Measurements from ENCODE around the gene KLC3.
"Not testable (repeated sequence)": the region's sequence is repeated elsewhere in the genome, so short reads cannot be mapped to it uniquely, and the experiment has no call there.

KLC3 gene

GRCh38 chr19:45320997-45321775 is 19.4 kb upstream of the KLC3 start:
- DNase-seq: no peak

- DNase-seq: no peak
These were observed 18.7 kb upstream of the KLC3 start for GRCh38 chr19:45321848-45322247.

DNA sequence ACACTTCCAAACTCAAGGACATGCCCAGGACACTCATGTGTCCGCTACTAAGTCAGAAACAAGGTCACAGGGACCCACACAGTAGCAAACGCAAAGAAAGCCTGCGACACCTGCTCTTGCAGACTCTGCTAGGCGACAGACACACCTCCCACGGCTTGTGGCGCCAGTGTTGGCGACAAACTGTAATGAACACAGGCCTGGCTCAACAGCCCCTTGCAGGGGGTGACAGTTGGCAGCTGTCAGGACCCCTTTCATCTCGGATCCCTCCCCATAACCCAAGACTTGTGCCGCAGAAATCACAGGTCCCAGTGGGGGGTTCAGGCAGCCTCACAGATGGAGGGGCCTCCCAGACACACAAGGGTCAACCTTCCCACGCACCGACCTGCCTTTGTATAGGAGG is 18.2 kb upstream of the KLC3 start:
- peak; percentile 10 to 38 for DNase-seq

- DNase-seq: no peak
These were observed 17.7 kb upstream of the KLC3 start, which contains the start of gene CKM for GRCh38 chr19:45322744-45323281. Gene CKM (minus strand): TSS chr19:45322875. CDS start chr19:45319713, 3,162 bp downstream.

DNA sequence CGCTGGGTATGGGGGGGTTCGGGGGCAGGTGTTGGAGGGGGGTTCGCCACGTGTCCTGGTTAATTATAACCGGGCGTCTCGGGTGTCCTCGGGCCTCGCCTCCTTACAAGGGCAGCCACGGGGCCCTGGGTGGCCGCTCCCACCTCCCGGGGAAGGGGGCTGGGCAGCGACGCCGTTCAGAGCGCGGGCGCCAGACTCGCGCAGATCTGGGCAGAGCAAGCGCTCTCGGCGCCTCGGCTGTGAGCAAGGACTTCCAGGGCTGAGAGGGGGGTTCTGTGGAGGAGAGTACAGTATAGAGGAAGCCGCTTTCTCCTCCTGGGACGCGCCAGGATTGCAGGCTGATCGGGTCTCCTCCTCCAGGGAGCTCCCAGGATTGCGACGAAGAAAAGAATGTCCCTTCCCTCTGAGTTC is 16.9 kb upstream of the KLC3 start:
- peak in 1 of 2 experiments; percentile 36 for DNase-seq

DNA sequence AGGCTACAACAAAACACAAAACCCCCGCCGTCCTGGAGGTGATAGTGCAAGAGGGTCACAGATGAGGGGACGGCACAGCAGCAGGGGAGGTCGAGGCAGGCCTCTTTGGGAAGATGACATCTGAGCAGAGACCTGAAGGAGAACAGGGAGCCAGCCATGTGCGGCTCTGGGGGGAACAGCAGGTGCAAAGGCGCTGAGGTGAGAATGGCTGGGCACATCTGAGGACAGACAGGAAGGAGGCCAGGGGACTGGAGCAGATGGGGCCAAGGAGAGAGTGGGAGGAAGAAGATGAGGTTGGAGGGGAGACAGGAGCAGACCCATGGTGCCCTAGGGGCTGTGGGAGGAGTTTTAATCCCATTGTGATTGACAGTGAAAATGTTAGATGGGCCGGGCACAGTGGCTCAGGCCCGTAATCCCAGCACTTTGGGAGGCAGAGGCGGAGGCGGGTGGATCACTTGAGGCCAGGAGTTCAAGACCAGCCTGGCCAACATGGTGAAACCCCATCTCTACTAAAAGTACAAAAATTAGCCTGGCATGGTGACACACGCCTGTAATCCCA is 16.1 kb upstream of the KLC3 start:
- no peak for DNase-seq

DNA sequence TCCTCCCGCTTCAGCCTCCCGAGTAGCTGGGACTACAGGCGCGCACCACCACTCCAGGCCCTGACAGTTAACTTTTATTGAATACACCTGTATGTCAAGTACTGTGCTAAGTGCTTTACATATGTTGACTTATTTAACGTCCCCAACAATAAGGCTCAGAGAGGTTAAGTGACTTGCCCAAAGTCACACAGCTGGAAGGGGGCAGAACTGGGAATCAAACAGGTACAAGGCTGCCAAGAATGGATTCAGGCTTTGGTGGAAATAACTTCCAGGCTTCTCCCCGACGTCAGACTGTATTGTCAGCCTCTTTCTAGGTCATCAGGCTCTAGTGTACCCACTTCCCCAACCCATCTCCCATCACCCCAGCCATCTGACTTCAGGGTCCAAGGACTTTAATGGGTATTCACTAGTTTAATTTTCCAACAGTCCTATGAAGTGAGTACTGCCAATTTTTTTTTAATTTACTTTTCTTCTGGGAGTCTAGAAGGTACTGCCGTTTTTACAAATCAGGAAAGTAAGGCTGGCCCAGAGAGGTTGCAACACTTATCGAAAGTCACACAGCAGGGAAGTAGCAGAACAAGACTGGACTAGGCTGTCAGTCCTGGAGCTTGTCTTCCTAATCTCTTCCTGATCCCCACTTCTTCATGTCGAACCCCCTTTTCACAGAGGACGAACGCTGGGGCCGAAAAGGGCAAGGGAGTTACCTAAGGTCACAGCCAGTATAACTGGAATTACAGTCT is 13.0 kb upstream of the KLC3 start:
- no peak for DNase-seq

GRCh38 chr19:45331411-45331810 is 9.1 kb upstream of the KLC3 start:
- DNase-seq: peak in 1 of 2 experiments; percentile 23

DNA sequence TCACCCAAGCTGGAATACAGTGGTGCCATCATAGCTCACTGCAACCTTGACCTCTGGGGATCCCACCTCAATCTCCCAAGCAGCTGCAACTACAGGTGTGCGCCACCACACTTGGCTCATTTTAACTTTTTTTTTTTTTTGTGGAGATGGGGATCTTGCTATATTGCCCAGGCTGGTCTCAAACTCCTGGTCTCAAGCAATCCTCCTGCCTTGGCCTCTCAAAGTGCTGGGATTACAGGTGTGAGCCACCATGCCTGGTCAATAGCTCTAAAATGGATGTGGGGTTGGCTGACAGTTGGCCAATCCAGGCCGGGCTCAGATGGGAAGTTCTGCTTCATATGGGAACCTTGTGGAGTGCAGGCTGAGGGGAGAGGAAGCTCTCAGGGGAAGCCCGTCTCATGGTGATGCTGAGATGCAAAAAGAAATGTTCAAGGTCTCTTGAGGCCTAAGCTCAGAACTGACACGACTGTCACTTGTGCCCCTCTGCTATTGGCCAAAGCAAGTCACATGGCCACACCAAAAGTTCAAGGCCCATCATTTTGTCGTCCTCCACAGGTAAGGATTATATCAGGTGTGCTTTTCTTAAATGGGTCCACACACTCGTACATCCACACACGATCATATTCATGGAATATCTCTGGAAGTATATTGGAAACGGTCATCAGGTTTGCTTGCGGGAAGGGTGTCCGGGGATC is 6.8 kb upstream of the KLC3 start:
- no peak for DNase-seq

GRCh38 chr19:45334881-45335280 is 5.7 kb upstream of the KLC3 start:
- not testable (repeated sequence) for DNase-seq

DNA sequence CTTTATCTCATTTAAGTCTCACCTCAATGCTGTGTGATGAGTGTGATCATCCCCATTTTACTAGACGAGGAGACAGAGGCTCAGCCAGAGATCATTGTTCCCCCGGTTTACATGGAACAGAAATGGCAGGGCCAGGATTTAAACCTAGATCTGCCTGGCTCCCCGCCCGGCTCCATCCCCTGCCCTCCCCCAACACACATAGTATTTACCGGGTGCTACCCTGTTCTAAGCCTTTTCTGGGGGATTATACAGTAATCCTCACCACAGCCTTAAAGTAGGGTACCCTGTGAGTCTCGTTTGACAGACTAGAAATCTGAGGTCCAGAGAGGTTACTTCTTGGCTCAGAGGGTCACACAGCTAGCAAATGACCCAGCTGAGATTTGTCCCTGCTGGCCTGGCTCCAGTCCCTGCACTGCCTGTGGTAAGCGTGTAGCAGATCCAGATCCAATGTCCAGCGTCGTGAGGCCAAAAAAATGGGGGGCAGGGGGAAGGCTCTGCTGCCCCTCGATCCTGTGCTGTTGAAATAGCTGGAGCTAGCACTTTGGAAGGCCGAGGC is 3.8 kb upstream of the KLC3 start:
- no peak for DNase-seq

GRCh38 chr19:45339629-45340028 is 921 bp upstream of the KLC3 start:
- no peak for DNase-seq

DNA sequence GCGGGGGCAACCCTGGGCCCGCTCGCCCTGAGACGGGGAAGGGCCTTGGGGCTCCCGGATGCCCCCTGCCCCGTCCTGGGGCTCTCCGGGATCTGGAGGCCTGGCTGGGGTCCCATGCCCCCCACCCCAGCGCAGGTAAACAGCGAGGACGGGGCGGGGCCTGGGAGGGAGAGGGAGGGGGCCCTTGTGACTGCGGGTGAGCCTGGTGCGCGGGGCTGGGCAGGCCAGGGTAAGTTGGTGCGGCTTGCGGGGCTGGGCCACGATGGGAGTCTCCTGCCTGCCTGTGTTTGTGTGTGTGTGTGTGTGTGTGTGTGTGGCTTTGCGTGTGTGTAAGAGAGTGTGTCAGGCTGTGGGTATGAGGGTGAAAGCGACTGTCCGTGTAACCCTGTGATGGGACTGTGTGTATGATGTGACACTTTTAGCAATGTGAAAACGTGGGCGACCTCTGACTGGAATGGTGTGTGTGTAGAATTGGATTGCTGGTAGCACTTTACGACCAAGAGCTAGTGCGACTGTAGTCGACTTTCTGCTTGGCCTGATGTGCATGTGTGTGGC is 426 bp downstream of the KLC3 start:
- no peak for DNase-seq

GRCh38 chr19:45342911-45343310 is 2.4 kb downstream of the KLC3 start:
- no peak for DNase-seq

DNA sequence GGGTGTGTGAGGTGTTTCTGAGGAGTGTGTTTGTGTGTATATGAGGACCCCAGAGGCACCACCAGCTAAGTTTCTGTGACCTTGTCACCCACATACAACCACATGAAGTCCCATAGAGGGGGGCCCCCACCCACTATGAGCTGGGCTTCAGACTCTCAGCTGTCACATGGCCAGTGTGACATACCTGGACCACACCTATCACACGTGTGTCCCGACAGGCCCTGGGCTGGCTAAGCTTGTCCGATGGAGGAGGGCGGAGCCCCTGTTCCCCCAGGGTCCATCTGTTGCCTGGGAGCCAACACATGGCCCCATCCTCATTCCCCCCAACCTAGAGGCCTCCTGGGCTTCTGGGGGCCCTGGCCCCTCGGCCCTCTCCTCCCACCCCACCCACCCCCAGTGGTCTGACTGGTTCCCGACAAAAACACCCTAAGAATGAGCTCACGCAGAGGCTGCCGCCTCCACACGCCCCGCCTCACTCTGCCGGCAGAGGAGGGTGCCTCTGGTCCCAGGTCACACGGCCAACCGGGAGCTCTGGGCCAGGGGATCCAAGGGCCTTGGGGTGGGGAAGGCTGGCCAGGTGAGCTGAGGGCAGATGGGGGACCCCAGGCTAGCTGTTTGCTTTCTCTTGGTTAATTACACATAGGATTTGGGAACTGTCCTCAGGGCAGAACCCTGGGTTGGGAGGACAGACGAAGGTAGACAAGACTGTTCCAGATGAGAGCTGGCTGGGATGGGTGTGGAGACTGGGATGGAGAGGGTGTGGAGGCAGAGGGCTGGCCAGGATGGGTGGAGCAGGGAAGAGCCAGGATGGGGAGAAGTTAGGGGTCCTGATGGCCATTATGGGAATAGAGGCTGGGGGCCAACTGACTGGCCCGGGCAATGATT is 4.3 kb downstream of the KLC3 start:
- no peak for DNase-seq

- DNase-seq: no peak
These were observed 4.9 kb downstream of the KLC3 start for GRCh38 chr19:45345506-45345860.

DNA sequence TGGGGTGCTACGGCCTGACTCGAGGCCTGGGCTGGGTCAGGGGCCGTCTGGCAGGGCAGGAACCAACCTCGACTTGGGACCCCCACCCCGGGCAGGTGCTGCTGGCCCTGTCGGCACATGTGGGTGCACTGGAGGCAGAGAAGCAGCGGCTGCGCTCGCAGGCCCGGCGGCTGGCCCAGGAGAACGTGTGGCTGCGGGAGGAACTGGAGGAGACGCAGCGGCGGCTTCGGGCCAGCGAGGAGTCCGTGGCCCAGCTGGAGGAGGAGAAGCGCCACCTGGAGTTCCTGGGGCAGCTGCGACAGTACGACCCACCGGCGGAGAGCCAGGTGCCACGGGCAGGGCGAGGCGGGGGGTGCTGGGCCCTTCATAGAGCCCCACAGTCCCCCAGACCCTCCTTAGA is 5.9 kb downstream of the KLC3 start:
- peak in 1 of 2 experiments; percentile 69 for DNase-seq

DNA sequence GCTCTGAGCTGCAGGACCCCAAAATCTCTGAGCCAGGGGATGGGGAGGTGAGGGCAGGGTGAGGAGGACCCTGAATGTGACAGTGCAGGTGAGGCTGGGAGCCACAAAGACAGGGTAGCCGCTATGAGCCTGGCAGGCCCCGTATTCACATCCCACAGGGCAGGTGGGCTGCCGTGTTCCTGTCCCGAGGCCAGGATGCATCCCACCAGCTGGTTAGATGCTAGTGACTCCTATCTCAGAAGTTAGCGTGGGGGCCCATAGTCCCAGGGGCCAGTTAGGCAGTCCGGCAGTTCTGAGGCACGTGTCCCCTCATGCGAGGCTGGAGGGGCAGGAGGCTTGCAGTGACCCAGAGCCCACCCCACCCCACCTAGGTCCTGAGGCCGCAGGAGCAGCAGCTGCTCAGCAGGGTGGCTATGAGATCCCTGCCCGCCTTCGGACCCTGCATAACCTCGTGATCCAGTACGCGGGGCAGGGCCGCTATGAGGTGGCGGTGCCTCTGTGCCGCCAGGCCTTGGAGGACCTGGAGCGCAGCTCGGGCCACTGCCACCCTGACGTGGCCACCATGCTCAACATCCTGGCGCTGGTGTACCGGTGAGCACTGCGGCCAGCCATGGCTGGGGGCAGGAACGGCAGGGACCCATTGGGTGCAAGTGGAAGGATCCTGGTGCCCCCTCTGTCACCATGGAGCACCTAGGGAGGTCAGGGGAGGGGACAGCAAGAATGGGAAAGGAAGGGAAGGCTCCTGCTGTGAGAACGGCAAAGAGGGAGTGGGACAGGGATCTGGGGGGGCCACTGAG is 7.2 kb downstream of the KLC3 start:
- no peak for DNase-seq

DNA sequence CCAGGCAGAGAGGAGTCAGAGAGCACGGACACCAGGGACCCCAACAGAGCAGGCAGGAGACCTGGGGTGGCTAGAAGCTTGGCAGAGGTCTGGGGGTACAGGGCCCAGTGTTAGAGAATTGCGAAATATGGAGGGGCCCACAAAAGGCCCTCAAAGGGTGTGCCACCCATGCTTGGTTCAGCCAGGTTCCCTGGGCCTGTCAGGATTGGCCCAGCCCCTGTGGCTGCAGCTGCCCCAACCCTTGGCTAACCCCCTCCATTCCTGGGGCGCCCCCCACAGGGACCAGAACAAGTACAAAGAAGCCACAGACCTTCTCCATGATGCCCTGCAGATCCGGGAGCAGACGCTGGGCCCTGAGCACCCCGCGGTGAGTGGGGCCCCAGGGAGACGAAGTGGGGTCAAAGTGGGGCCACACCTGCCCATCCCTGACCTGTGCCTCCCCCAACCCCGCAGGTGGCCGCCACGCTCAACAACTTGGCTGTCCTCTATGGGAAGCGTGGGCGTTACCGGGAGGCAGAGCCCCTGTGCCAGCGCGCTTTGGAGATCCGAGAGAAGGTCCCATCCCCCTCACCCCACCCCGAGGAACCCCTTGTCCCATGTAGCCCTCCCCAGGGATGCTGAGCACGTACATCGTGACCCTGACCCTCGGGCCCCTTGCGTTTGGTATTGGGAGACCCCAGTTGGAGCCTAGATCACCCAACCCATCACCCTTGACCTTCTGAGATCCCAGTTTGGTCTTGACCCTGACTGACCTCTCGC is 8.0 kb downstream of the KLC3 start:
- no peak for DNase-seq

- no peak for DNase-seq
These were observed 8.5 kb downstream of the KLC3 start for GRCh38 chr19:45349126-45349415.

Data from NCI-H526 (cell line).